GM21390 (cell line): ENCODE measurements around the gene PARD3B.

Experiments used
- ATAC-seq: cut with Tn5 transposase; IDR thresholded peaks from one replicate; pipeline ENCODE4 v1.9.1; 2021; ENCODE audit not compliant: unreplicated experiment

The PARD3B gene

DNA sequence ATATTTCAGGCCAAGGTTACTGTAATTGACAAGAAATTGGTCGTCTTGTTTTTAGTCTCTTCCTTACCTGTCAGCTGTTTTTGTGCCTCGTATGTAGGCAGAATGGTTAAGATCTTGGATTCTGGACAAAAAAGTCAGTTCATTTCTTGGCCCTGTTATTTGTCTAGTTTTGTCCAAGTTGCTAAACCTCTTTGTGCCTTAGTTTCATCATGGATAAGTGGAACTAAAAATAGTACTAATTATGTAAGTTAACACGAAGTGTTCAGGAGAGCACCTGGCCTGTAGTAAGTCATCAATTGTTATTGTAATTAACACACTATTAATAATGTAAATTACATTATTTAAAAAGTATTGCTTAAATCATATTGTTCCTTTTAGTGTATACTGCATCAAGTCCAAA is 148.0 kb downstream of the PARD3B start:
- no peak for ATAC-seq

DNA sequence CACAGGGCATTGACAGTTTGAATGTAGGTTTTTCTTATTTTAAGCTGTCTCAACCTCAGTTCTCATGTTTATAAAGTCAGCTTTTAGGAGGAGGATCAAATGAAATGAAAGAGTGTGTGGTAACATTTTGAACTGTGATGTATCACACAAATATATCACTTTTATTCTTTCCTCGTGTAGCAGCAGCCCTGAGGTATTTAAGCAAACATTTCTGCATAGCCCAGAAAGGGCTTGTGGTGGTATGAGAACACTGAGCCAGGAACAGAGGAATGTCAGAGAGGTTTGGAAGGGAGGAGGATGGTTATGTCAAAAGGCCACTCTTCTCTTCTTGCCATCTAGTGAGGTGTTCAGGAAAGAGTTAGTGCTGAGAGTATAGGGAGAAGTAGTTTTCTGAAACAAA is 150.2 kb downstream of the PARD3B start:
- ATAC-seq, result no peak

DNA sequence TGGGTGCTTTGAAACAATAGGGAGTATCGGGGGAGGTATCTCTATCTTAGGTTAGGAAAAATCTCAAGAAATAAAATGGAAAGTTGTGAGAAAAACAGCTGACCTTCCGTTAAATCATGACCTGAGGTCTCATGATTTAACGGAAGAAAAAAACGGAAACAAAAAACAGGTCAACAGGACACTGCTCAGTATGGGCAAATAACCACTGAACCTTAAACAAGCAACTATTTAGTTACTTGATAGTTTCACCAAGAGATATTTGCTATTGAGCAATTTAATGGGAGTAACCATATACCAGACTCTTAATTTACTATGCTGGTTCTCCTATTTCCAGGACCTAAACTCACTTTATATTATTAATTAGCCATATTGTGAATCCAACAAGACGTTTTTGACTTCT is 150.8 kb downstream of the PARD3B start:
- ATAC-seq, result no peak

DNA sequence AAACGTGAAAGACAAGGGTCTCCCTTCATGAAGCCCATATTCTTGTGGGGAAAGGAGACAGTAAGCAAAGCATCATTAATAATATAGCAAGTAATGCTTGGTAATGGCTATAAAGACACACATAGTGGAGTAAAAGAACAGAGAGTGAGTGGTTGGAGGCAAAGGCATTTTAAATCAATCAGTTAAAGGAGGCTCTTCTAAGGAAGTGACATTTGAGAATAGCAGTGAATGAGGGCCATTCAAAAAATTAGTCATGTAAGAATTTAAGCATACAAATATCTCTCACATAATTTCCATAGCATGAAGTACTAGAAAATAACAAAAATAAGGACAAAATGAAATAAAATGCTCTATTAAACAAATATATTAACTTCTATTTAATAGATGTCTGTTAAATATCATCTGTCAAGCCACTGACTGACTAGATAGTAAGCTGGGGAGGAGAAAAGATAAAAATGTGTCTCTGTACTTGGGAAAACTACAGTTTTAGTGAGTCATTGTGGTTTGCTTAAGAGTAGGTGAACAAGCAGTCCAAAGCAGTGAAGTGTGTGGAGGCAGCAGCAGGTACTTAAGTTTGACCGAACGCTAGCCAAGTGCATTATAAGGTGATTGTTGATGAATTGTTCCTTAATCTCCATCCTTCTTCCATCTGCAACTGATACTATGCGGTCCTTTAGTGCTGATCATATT is 160.1 kb downstream of the PARD3B start:
- ATAC-seq, result no peak

DNA sequence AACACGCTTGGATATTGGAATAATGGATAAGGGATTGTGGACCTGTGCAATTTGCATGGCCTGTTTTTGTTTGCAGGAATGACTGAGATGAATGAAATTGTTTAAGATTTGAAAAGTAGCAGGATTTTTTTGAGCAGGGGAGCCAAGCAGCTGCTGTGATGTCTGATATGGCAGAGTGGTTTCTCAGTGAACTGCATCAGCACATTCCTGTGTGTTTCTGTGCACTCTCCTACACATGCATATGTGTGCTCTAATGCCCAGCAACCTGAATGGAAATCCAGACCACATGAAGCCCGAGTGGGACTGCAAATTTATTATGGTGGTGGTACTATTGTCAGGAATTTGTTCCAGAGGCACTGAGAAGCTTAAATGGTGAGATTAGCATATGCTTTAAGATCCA is 161.7 kb downstream of the PARD3B start:
- no peak for ATAC-seq

DNA sequence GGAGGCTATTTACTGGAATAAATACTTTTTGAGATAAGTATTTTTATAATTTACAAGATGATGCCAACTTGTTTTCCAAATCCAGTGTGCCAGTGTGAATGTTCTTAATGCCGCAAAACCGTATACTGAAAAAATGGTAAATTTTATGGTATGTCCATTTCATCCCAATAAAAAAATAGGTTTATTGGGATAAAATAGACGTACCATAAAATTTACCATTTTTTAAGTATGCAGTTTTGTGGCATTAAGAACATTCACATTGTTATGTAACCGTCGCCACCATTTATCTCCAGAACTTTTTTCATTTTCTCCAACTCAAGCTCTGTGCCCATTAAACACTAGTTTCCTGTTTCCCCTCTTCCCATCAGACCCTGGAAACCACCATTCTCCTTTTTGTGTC is 167.9 kb downstream of the PARD3B start:
- ATAC-seq, result no peak

DNA sequence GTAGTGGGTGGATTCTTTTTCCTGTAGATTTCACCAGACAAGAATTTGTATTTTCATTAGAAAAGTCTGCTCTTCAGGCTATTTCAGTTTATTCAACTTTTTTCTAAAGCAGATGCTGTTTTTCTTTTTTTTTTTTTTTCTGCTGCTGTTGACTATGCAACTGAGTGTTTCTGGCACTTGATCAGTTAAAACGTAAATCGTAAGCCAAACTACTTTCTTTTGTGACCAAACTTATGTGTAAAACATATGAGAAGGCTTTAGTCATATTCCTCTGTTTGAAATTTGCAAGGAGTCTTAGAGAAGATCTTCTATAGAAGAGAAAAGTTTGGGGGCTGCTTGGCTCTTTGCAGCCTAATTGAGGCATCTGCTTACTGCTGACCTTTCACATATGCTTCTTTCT is 170.1 kb downstream of the PARD3B start:
- no peak for ATAC-seq

DNA sequence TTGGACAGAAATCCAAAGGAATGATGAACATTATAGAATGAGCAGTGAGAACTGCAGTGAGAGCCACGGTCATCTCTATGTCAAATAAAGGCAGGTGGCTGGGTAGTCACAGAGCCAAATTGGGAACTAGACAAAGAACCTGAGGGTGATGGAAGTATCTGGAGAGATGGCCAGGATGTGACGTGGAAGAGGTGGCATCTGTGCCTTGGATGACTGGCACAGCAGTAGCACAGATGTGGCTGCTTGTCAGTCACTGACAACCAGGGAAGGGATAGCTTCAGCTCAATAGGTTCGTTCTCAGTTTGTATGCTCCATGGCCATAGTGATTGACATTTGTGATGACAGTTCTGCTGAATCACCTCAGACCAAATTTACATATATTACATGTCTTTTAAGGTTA is 172.3 kb downstream of the PARD3B start:
- ATAC-seq, result no peak

DNA sequence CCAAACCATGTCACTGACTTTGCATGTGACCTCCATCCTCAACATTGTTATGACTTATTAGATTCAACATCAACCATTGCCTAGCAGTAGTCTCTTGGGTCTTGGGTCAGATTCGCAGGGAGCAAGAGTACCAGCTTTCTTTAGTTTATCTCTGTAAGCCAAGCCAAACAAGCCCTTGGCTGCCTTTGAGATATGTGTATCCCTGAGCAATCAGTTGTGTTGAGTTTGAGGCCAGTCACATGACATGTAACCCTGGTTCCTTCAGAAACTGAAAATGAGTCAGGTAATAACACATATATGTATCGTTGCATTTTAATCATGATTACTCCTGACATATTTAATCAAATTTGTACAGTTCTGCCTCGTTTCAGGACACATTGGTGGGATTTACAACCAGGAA is 173.3 kb downstream of the PARD3B start:
- ATAC-seq, result no peak

DNA sequence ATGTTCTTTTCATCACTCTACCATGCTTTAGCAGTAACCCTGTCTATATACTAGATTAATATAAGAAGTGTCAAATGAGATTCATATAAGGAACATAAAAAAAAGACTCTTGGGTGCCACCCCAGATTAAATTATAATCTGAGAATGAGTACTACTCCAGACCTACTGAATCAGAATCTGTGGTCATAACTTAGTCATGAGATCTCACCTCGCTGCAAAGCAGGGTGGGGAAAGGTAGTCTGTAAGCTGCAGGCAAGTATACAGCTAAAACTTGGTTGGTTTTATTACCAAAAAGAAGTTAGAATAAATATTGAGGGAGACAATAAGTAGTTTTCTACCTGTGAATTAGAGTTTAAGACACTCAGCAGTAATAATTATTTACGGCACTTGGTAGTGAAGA is 175.6 kb downstream of the PARD3B start:
- ATAC-seq, result no peak

DNA sequence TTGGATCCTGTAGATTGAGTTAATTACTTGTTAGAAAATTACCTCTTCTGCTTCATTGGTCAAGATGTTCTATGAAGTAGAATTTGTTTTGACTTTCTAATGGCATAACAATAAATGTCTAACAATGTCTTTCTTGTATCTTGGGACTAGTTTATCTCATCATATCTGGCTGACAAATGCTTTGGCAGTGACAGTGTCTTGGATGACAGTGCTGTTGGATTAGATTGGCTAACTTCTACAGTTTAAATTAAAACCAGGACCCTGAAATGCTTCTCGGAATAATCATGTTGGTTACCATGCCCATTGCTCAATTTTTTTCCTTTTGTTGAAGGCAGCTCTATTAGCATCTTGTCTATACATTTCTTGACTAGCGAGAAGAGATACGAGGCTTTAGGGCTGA is 176.9 kb downstream of the PARD3B start:
- no peak for ATAC-seq

DNA sequence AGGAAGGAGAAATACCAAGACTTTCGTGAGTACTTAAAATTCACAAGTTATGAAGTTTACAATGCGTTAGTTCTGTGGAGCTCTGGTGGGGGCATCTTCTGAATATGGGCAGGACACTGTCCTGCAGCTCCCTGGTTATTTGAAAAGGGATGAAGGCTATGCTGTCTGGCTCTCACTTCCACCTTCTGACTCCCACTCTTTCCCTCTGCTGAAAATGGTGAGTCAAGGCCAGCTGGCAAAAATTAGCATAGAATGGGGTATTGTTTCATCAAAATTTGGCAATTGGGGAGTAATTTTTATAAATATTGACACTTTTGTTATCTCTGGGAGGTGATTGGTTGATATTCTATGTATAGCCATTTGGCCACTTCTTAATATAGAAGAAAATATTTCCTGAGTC is 177.4 kb downstream of the PARD3B start:
- no peak for ATAC-seq

DNA sequence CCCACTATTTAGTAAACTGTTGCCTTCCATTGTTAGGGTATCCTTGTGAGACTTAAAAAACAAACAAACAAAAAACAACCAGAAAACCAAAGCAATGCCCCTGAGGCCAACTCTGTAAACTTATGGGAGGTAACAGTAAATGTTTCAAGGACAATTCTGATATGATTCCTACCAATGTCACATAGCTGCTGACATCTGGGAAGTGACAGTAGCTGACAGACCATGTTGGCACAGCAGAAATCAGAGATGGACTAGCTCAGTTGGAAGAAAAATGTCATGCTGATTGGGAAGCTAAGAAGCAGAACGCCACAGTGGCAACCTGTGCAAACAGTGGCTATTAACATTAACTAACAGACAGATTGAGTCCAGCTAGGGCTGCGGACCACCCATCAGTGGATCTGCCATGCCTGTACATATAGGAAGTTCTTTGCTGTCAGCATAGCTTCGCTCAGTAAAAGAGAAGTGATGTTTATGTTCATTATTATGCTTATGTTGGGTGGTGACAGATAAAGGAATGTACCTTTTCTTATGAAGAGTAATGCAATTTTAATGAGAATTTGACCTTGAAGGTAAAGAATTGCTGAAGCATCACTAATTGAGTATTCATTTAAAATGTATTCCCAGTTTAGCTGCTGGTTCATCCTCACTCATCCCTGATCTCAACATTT is 180.6 kb downstream of the PARD3B start:
- no peak for ATAC-seq

DNA sequence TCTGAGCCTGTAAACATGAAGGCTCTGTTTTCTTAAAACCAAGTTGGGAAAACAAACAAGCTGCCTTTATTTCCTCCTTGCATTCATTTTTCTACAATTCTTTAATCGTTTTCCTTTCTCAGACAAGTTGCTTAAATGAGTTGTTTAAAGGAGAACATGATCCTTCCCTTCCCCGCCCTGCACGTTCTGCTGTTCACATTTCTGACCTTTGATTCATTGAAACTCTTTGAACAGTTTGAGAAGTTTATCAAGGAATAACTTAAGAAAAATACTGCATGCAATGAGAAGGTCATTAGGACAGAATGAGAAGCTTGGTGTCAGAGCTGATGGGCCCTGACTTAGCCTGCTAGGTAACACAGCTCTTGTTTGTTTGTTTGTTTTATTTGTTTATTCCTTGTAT is 181.6 kb downstream of the PARD3B start:
- no peak for ATAC-seq

DNA sequence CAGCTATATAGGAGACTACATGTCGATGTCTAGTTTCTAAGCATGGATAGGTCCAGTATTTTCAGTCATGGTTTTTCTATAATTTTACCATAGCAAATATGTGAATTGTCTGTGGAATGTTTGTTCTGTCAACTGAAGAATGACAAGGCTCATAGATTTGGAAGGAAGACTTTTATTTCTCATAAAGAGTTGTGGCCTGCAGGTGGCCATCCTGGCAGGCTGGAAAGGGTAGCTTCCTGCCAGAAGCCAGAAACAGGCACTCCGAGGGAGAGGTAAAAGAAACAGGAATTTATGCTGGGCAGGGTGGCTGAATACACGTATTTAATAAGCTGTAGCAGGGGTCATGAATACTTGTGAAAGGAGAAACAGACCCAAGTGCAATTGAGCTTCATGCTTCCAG is 182.1 kb downstream of the PARD3B start:
- no peak for ATAC-seq

DNA sequence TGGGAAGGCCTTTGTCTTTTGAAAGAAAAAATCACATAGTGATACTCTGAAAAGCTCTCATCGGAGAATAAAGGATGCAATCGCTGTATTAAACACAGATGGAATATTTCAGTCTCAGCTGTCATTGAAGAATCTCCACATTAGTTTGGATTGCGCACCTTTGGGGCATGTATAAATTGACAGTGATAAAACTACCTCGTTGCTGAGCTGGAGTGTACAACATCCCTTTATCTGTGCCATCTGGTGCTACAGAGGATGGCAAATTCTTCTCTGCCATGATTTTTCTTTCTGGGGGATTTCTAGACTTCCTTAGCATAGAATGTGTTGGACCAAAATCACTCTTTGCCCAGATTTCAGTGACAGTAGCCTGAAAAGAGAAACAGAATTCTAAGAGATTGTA is 185.3 kb downstream of the PARD3B start:
- no peak for ATAC-seq

DNA sequence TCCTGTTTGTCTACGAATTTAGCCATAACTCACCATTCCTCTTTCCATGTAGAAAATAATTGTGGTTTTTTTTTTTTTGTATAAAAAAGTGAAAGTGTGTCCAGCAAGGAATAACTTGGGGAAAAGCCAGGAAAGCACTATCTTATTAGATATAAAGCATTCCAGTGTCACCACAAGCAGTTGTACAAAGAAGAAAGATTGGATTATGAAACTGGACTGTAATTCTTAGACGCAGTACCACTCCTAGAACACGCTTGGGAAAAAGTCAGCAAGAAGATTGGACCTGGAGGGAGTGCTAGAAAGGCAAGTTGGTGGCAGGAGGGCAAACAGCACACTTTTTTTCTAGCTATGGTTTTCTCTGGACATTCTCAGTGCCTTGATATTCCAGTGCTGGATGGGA is 186.7 kb downstream of the PARD3B start:
- no peak for ATAC-seq

DNA sequence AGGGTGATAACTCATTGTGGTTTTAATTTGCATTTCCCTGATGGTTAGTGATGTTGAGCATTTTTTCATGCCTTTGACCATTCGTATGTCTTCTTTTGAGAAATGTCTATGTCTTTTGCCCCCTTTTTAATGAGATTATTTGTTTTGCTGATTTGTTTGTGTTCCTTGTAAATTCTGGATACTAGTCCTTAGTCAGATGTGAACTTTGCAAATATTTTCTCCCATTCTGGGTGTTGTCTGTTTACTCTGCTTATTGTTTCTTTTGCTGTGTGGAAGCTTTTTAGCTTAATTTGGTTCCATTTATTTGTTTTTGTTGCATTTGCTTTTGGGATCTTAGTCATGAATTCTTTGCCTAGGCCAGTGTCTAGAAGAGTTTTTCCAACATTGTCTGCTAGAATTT is 192.0 kb downstream of the PARD3B start:
- no peak for ATAC-seq

DNA sequence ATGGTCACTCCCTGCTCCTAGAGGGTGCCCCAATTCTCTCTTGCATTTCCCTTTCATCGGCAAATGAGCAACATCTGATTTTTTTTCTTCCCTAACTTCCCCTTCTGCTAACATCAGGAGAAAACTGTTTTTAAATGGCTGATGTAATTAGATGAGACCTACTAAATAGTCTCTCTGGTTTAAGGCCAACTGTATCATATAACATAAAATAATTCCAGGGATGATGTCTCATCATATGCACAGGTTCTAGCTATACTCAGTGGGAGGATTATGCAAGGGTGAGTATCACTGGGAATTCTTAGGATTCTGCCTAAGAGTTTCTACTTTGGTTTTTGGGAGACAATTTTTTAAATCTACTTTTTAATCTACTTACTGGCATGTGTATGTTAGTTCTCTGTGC is 193.4 kb downstream of the PARD3B start:
- no peak for ATAC-seq

DNA sequence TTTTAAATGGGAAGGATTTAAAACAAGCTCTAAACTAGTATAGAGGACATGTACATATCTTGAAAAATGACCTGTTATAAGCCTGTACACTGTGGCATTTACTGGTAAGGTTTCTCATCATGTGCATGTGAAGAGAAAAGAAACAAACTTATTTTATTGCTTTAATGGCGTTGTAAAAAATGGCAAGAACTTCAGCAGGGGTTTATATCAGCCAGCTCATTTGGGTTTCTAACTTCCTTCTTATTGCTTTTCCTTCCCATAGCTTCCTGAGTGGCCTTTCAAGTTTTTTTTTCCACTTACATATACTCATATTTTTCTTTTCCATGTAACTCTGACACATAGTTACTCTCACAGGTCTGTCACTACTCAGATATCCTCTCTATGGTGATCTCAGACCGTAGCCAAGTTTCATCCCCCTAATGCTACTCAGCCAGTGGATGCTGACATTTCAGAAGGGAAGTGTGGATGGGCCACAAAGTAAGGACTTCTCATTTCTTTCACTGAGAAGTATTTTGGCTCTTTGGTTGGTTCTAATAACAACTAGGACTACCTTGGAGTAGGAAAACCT is 198.2 kb downstream of the PARD3B start:
- ATAC-seq, result no peak

DNA sequence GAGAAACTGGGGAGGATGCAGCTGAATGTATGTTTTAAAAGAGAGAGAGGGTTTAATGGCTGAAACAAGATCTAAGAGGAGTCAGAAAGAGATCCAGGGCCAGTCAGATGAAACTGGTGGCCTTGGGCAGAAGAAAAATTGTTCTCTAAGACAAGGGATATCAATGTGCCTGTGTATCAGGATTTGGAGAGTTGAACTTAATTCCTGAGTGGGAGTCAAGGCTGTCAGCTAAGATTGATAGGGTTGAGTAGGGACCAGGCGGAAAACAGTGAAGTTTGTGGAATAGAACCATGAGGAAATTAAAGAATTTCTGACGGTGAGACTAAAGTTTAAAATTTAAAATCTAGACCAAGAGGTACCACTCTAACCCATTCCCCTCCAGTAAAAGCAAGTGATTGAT is 199.2 kb downstream of the PARD3B start:
- no peak for ATAC-seq

DNA sequence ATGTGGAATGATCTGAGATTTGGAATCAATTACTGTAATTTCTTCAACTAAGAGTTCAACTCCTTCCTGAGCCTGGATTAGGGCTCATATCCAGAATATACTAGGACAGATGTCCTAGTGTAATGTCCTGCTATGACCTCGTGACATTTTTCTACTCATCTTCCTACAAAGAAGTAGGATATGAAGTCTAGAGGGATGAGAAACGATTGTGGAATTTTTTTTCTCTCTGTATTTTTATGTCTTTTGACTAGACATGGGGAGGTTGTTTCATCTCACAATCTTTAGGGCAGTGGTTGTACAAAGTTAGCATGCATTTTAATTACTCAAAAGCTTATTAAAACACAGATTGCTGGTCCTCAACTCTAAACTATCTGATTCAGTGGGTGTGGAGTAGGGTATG is 203.0 kb downstream of the PARD3B start:
- no peak for ATAC-seq

DNA sequence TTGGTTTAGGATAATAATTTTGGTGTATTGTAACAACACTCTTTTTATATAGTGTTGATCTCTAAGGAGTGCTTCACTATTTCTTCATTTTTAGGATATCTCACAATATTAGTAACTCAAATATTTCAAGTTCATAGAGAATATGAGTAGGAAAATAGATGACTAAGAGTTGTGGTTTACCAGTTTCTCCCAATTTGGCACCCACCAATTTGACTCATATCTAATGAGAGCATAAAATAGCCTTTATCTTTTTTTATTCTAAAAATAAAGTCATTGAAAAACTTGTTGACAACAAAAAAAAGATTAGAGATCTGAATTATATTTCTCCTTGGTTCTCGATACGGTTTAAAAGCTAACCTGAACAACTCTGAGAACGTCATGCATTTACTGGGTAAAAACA is 204.0 kb downstream of the PARD3B start:
- no peak for ATAC-seq
